A673 (cell line): ENCODE data around the gene MS4A15.

Experiments used
- CTCF ChIP-seq: fragments of 300-800, 200-600 bp; sonication (generic); conservative IDR thresholded peaks from 2 replicates; pipeline ENCODE4 v1.5.1; 2017; ENCODE audit warnings: low read depth, mild to moderate bottlenecking, antibody characterized with exemption, low read length, moderate library complexity, mixed read lengths
- EZH2 ChIP-seq: fragments of 200-600 bp; sonication (generic); IDR thresholded peaks from 2 replicates; pipeline ENCODE4 v1.6.1; 2017; ENCODE audit warnings: borderline replicate concordance, low read depth, mild to moderate bottlenecking, mixed read lengths, antibody characterized with exemption, low read length; ENCODE audit not compliant: poor library complexity, severe bottlenecking

- TF ChIP-seq CTCF, result no peak
- no peak for TF ChIP-seq EZH2
These were observed 24.1 kb downstream of the MS4A15 start for GRCh38 chr11:60780774-60781173.
